Measurements from ENCODE around the gene WDR20.

GRCh38 chr14:102218688-102219087 lies 79.0 kb downstream of the WDR20 start:
- TF ChIP-seq, protein P1, sequence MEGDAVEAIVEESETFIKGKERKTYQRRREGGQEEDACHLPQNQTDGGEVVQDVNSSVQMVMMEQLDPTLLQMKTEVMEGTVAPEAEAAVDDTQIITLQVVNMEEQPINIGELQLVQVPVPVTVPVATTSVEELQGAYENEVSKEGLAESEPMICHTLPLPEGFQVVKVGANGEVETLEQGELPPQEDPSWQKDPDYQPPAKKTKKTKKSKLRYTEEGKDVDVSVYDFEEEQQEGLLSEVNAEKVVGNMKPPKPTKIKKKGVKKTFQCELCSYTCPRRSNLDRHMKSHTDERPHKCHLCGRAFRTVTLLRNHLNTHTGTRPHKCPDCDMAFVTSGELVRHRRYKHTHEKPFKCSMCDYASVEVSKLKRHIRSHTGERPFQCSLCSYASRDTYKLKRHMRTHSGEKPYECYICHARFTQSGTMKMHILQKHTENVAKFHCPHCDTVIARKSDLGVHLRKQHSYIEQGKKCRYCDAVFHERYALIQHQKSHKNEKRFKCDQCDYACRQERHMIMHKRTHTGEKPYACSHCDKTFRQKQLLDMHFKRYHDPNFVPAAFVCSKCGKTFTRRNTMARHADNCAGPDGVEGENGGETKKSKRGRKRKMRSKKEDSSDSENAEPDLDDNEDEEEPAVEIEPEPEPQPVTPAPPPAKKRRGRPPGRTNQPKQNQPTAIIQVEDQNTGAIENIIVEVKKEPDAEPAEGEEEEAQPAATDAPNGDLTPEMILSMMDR (IDR thresholded peaks at IDR 0.05): no peak
- TF ChIP-seq POLR2A (IDR thresholded peaks at IDR 0.05): no peak
